ENCODE data around the gene PIGR.

DNA sequence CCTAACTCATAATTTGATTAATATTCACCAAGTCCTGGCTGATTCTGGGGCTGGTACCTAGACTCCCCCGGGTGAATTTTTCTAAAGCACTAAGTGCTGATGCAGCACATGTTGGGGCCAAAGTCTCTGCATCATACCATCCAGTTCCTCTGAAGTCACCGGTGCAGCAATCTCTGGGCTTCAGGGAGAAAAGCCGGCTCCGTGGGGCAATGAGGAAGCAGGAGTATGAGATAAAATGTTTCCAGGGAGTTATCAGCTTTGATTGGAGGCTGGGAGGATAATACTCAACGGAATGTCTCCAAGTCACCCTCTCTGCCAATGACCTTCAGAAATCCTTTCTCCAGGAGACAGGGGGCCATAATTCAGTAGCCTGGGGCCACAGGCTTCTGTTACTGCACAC is 22.8 kb upstream of the PIGR start:
- TF ChIP-seq, protein P1, sequence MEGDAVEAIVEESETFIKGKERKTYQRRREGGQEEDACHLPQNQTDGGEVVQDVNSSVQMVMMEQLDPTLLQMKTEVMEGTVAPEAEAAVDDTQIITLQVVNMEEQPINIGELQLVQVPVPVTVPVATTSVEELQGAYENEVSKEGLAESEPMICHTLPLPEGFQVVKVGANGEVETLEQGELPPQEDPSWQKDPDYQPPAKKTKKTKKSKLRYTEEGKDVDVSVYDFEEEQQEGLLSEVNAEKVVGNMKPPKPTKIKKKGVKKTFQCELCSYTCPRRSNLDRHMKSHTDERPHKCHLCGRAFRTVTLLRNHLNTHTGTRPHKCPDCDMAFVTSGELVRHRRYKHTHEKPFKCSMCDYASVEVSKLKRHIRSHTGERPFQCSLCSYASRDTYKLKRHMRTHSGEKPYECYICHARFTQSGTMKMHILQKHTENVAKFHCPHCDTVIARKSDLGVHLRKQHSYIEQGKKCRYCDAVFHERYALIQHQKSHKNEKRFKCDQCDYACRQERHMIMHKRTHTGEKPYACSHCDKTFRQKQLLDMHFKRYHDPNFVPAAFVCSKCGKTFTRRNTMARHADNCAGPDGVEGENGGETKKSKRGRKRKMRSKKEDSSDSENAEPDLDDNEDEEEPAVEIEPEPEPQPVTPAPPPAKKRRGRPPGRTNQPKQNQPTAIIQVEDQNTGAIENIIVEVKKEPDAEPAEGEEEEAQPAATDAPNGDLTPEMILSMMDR (IDR thresholded peaks at IDR 0.05): no peak
- TF ChIP-seq SMC3 (IDR thresholded peaks at IDR 0.05) (no peak), POLR2A (IDR thresholded peaks at IDR 0.05; ENCODE audit: low read length) (no peak), TP53 (CRISPR knock-in tag; IDR thresholded peaks at IDR 0.05) (no peak), NFE2L2 (conservative IDR thresholded peaks at IDR 0.05; ENCODE audit: low read length) (no peak), PHF8 (IDR thresholded peaks at IDR 0.05; ENCODE audit: borderline replicate concordance, low read depth) (no peak), JUN (IDR thresholded peaks at IDR 0.05) (no peak)
